OCI-LY7 (cell line): Measurements from ENCODE around the gene FAM193A. TPM values are rescaled to one million over a fixed set of nuclear protein-coding genes. Genes with fewer than 3 reads are reported as not detected.

ENCODE experiments used
- BruUV-seq: library from RNA; stranded (reverse); fragments of 400-500 nt; replicated peaks from 2 replicates; lab custom pipeline; 2021; lab: Mats Ljungman, UMichigan
- CTCF ChIA-PET: fragments of 300-600 bp; sonication (Branson Sonifier 250); formaldehyde crosslinking; loops from one replicate; lab custom pipeline; 2022; ENCODE audit warnings: antibody characterized with exemption; ENCODE audit not compliant: unreplicated experiment; lab: Charles Lee
- POLR2A ChIA-PET: fragments of 300-600 bp; sonication (Branson Sonifier 250); formaldehyde crosslinking; loops from one replicate; lab custom pipeline; 2022; ENCODE audit warnings: antibody characterized with exemption; lab: Charles Lee
- DNase-seq: peaks from one replicate; pipeline ENCODE4 v3.0.0-alpha.2; 2015; ENCODE audit warnings: low spot score
- H2AFZ ChIP-seq: fragments of 200-600 bp; sonication (generic), shearing (Covaris generic); 2 replicates; pipeline ENCODE4 v1.6.1; 2014; ENCODE audit warnings: mild to moderate bottlenecking, antibody characterized with exemption, low read length, moderate library complexity
- H3K27ac ChIP-seq: fragments of 200-600 bp; sonication (generic); 2 replicates; pipeline ENCODE4 v1.5.1; 2014; ENCODE audit warnings: mixed run types, low read depth, mild to moderate bottlenecking, moderate library complexity, low read length, inconsistent platforms; ENCODE audit not compliant: poor library complexity, severe bottlenecking
- H3K36me3 ChIP-seq: fragments of 200-600 bp; sonication (generic); 2 replicates; pipeline ENCODE4 v1.6.1; 2014; ENCODE audit warnings: mild to moderate bottlenecking, antibody characterized with exemption, low read length, moderate library complexity, mixed read lengths; ENCODE audit not compliant: insufficient read depth
- H3K4me1 ChIP-seq: fragments of 200-600 bp; sonication (generic); 2 replicates; pipeline ENCODE4 v1.5.1; 2014; ENCODE audit warnings: mild to moderate bottlenecking, low read length; ENCODE audit not compliant: insufficient read depth, poor library complexity, severe bottlenecking
- H3K4me2 ChIP-seq: fragments of 200-600 bp; sonication (generic); 2 replicates; pipeline ENCODE4 v1.6.1; 2014; ENCODE audit warnings: mild to moderate bottlenecking, low read length
- H3K4me3 ChIP-seq: fragments of 200-600 bp; sonication (generic); 2 replicates; pipeline ENCODE4 v1.5.1; 2014; ENCODE audit warnings: mild to moderate bottlenecking, low read depth, low read length; ENCODE audit not compliant: poor library complexity, severe bottlenecking
- H3K79me2 ChIP-seq: fragments of 200-600 bp; sonication (generic); 2 replicates; pipeline ENCODE4 v1.6.1; 2016; ENCODE audit warnings: low read depth, mild to moderate bottlenecking, low read length, moderate library complexity, mixed read lengths; ENCODE audit not compliant: insufficient read depth
- H3K9me2 ChIP-seq: fragments of 200-600 bp; sonication (generic); 2 replicates; pipeline ENCODE4 v1.6.1; 2016; ENCODE audit warnings: mild to moderate bottlenecking, low read length, mixed read lengths; ENCODE audit not compliant: insufficient read depth
- H3K9me3 ChIP-seq: fragments of 200-600 bp; sonication (generic); 2 replicates; pipeline ENCODE4 v1.6.1; 2014; ENCODE audit warnings: mild to moderate bottlenecking, mixed run types, low read length, mixed read lengths
- H4K20me1 ChIP-seq: fragments of 200-600 bp; sonication (generic); 2 replicates; pipeline ENCODE4 v1.6.1; 2014; ENCODE audit warnings: mild to moderate bottlenecking, antibody characterized with exemption, low read length, moderate library complexity, mixed read lengths; ENCODE audit not compliant: insufficient read depth
- EZH2phosphoT487 ChIP-seq: fragments of 200-600 bp; sonication (generic); IDR thresholded peaks from 2 replicates; pipeline ENCODE4 v1.6.1; 2018; ENCODE audit warnings: low read depth, borderline replicate concordance, mild to moderate bottlenecking, mixed run types, antibody characterized with exemption, low read length, moderate library complexity, mixed read lengths
- intact Hi-C: fragments of 100-400 bp; cut with micrococcal nuclease; formaldehyde crosslinking; loops from one replicate; pipeline ENCODE4 v1.10.0; 2022; ENCODE audit not compliant: unreplicated experiment
- small RNA-seq: library from RNA; depleted of rRNA; stranded (forward); fragments of <200 nt; gene quantifications from one replicate; pipeline ENCODE3, GENCODE V24; 2014
- total RNA-seq, 2 experiments: library from RNA; depleted of rRNA in 1 of 2; stranded (reverse); fragments of >200 nt in 1 of 2; shearing (Covaris generic) in 1 of 2; gene quantifications; 2 replicates each; pipeline ENCODE4 v1.2.3, GENCODE V29; 2014 to 2022
- TF ChIP-seq, protein P1 (sequence below): fragments of 200-600 bp; sonication (generic); conservative IDR thresholded peaks from 2 replicates; pipeline ENCODE4 v1.5.1; 2014; ENCODE audit warnings: mild to moderate bottlenecking, antibody characterized with exemption, low read length, moderate library complexity, mixed read lengths

The FAM193A gene
- total RNA-seq, 2 experiments from 2014 or later: 17.8 to 36.7 TPM

- H3K79me2 ChIP-seq: no peaks in the 10 kb centered on the region
- TF ChIP-seq, protein P1, sequence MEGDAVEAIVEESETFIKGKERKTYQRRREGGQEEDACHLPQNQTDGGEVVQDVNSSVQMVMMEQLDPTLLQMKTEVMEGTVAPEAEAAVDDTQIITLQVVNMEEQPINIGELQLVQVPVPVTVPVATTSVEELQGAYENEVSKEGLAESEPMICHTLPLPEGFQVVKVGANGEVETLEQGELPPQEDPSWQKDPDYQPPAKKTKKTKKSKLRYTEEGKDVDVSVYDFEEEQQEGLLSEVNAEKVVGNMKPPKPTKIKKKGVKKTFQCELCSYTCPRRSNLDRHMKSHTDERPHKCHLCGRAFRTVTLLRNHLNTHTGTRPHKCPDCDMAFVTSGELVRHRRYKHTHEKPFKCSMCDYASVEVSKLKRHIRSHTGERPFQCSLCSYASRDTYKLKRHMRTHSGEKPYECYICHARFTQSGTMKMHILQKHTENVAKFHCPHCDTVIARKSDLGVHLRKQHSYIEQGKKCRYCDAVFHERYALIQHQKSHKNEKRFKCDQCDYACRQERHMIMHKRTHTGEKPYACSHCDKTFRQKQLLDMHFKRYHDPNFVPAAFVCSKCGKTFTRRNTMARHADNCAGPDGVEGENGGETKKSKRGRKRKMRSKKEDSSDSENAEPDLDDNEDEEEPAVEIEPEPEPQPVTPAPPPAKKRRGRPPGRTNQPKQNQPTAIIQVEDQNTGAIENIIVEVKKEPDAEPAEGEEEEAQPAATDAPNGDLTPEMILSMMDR: no peak
- no peak for TF ChIP-seq EZH2phosphoT487
- no peaks in the 10 kb centered on the region for H3K9me3 ChIP-seq
- no peak for DNase-seq
- H4K20me1 ChIP-seq: no peaks in the 10 kb centered on the region
- no peak overlapping the region for H3K4me3 ChIP-seq
- BruUV-seq: no TSS peak
- no peak overlapping the region for H3K4me2 ChIP-seq
- no peak overlapping the region for H3K27ac ChIP-seq
- H2AFZ ChIP-seq: no peak overlapping the region
- H3K4me1 ChIP-seq: peaks cover 23% of the 10 kb centered on the region
- intact Hi-C loops: no loop called here
- ChIA-PET POLR2A (interaction anchor here (1.6 kb wide), 1 partner anchor 11 kb away, joined by 4 read pairs; no protein-coding TSS in a partner anchor), CTCF (no interaction called here)
- H3K9me2 ChIP-seq: no peaks in the 10 kb centered on the region
- H3K36me3 ChIP-seq: no peaks in the 10 kb centered on the region
Observed at GRCh38 chr4:2781911-2782310, 245.5 kb downstream of the FAM193A start.

Small RNA genes within 50 kb of the gene (small RNA-seq; reads per million reads assigned to genes)
- gene CR545473.1 (not detected), gene RF00019 (not detected)

Other genes with a start within 250 kb of the FAM193A start
- gene ZFYVE28, start 118.0 kb upstream of the FAM193A start, total RNA-seq (2014; rRNA removed; shearing (Covaris generic)): 4.8 TPM in 1 of 2 replicates, not detected in the other
- gene ZFYVE28, start 118.0 kb upstream of the FAM193A start, total RNA-seq (2022): 0.32 TPM in 1 of 2 replicates, not detected in the other
- not detected in 2 replicates for gene CFAP99, start 117.7 kb upstream of the FAM193A start, total RNA-seq (2014; rRNA removed; shearing (Covaris generic))
- not detected in 2 replicates for gene CFAP99, start 117.7 kb upstream of the FAM193A start, total RNA-seq (2022)
- 63.6 and 65.0 TPM in 2 replicates for gene RNF4, start 67.5 kb upstream of the FAM193A start, total RNA-seq (2014; rRNA removed; shearing (Covaris generic))
- gene RNF4, start 67.5 kb upstream of the FAM193A start, total RNA-seq (2022): 76.5 and 77.5 TPM in 2 replicates
- 32.1 TPM in 2 replicates for gene TNIP2, start 219.7 kb downstream of the FAM193A start, total RNA-seq (2014; rRNA removed; shearing (Covaris generic))
- 26.2 and 28.3 TPM in 2 replicates for gene TNIP2, start 219.7 kb downstream of the FAM193A start, total RNA-seq (2022)